Osteoblast (primary cell): ENCODE results near the gene TMOD1. TPM values are rescaled to one million over a fixed set of nuclear protein-coding genes. Genes with fewer than 3 reads are reported as not detected.

ENCODE experiments used
- DNase-seq: peaks from one replicate; pipeline ENCODE4 v3.0.0; 2011; ENCODE audit warnings: low spot score, mixed read lengths; ENCODE audit not compliant: insufficient read length; ENCODE audit errors: missing footprints
- H2AFZ ChIP-seq: 2 replicates; pipeline ENCODE4 v1.6.0; 2011; ENCODE audit warnings: mild to moderate bottlenecking, low read length
- H3K27ac ChIP-seq: 2 replicates; pipeline ENCODE4 v1.5.1; 2011; ENCODE audit warnings: mild to moderate bottlenecking, low read depth, low read length, moderate library complexity
- H3K27me3 ChIP-seq: 2 replicates; pipeline ENCODE4 v1.6.0; 2012; ENCODE audit warnings: mild to moderate bottlenecking, control low read depth, inconsistent platforms, low read length, moderate library complexity; ENCODE audit not compliant: insufficient read depth
- H3K36me3 ChIP-seq: 2 replicates; pipeline ENCODE4 v1.5.1; 2011; ENCODE audit warnings: mild to moderate bottlenecking, low read length, control low read depth, moderate library complexity; ENCODE audit not compliant: insufficient read depth
- H3K4me1 ChIP-seq: 2 replicates; pipeline ENCODE4 v1.5.1; 2011; ENCODE audit warnings: mild to moderate bottlenecking, low read length, control low read depth, moderate library complexity; ENCODE audit not compliant: insufficient read depth
- H3K4me2 ChIP-seq: 2 replicates; pipeline ENCODE4 v1.6.0; 2011; ENCODE audit warnings: mild to moderate bottlenecking, low read length; ENCODE audit not compliant: insufficient read depth
- H3K4me3 ChIP-seq: fragments of 200-600 bp; sonication (generic); 3 replicates; pipeline ENCODE4 v1.5.1; 2012; ENCODE audit warnings: mild to moderate bottlenecking, low read length, inconsistent platforms; ENCODE audit not compliant: insufficient read depth
- H3K79me2 ChIP-seq: 2 replicates; pipeline ENCODE4 v1.6.0; 2012; ENCODE audit warnings: mild to moderate bottlenecking, low read length, control low read depth, inconsistent platforms; ENCODE audit not compliant: insufficient read depth
- H3K9me3 ChIP-seq: 2 replicates; pipeline ENCODE4 v1.5.1; 2011; ENCODE audit warnings: low read depth, low read length, control low read depth
- H4K20me1 ChIP-seq: 2 replicates; pipeline ENCODE4 v1.6.0; 2012; ENCODE audit warnings: mild to moderate bottlenecking, low read length, control low read depth; ENCODE audit not compliant: insufficient read depth
- total RNA-seq: library from RNA; depleted of rRNA; stranded (reverse); fragments of >200 nt; gene quantifications from 2 replicates; pipeline ENCODE4 v1.2.3, GENCODE V29; 2012
- TF ChIP-seq, protein P1 (sequence below): IDR thresholded peaks from 2 replicates; pipeline ENCODE4 v1.5.1; 2011; ENCODE audit warnings: mild to moderate bottlenecking, low read depth, low read length, moderate library complexity; ENCODE audit errors: extremely low read depth

The TMOD1 gene
- total RNA-seq, 1 donor = not detected

DNA sequence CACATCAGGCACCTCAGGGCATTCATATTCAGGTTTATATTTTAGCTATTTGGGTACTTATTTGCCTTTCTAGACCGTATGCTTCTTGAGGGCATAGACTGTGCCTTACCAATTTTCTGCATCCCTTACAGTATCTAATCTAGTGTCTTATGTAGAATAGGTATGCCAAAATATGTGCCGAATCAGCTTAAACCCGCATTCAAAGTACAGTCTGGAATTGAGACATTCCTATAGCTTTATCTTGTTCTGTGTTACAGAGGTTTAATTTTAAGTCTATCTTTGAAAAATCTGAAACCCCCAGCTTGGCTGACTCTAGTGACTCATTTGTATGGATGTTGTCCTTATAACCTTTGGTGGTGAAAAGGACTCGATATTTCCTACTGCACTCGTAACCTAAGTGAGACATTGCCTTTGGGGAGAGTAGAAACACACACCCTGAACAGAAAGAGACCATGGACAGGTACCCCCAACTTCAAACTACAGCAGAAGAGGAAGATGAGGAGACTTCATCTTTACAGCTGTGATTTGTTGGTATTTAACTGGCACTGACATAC lies 27.0 kb upstream of the TMOD1 start:
- Histone ChIP-seq H3K36me3 (no peaks in the 10 kb centered on the region), H3K79me2 (no peaks in the 10 kb centered on the region), H3K27me3 (no peaks in the 10 kb centered on the region), H3K4me3 (no peak overlapping the region), H3K9me3 (no peaks in the 10 kb centered on the region), H4K20me1 (no peaks in the 10 kb centered on the region), H3K4me1 (no peaks in the 10 kb centered on the region), H3K27ac (no peak overlapping the region), H2AFZ (no peak overlapping the region), H3K4me2 (no peak overlapping the region)
- TF ChIP-seq, protein P1, sequence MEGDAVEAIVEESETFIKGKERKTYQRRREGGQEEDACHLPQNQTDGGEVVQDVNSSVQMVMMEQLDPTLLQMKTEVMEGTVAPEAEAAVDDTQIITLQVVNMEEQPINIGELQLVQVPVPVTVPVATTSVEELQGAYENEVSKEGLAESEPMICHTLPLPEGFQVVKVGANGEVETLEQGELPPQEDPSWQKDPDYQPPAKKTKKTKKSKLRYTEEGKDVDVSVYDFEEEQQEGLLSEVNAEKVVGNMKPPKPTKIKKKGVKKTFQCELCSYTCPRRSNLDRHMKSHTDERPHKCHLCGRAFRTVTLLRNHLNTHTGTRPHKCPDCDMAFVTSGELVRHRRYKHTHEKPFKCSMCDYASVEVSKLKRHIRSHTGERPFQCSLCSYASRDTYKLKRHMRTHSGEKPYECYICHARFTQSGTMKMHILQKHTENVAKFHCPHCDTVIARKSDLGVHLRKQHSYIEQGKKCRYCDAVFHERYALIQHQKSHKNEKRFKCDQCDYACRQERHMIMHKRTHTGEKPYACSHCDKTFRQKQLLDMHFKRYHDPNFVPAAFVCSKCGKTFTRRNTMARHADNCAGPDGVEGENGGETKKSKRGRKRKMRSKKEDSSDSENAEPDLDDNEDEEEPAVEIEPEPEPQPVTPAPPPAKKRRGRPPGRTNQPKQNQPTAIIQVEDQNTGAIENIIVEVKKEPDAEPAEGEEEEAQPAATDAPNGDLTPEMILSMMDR = no peak
- no peak for DNase-seq

DNA sequence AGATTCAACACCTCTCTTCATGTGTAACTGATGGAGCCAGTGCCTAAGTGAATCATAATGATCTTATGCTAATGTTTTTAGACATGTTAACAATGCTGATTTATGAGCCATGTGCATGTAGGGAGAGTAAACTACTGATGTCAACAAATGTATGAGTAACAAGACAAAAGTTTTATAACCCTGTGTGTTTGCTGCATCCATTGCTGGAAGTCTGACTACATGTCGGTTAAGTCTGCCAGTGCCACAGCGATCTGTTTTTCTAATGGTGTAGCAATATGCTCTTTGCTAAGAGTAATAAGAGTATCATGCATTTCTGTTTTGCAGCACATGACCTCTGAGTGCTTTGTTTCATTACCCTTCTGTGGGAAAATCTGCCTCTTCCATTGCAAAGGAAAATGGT lies 26.4 kb upstream of the TMOD1 start:
- Histone ChIP-seq H2AFZ (no peak overlapping the region), H3K27me3 (no peaks in the 10 kb centered on the region), H3K9me3 (no peaks in the 10 kb centered on the region), H3K27ac (no peak overlapping the region), H4K20me1 (no peaks in the 10 kb centered on the region), H3K79me2 (no peaks in the 10 kb centered on the region), H3K4me2 (no peak overlapping the region), H3K4me3 (no peak overlapping the region), H3K4me1 (no peaks in the 10 kb centered on the region), H3K36me3 (no peaks in the 10 kb centered on the region)
- DNase-seq = no peak
- TF ChIP-seq, protein P1 = no peak

DNA sequence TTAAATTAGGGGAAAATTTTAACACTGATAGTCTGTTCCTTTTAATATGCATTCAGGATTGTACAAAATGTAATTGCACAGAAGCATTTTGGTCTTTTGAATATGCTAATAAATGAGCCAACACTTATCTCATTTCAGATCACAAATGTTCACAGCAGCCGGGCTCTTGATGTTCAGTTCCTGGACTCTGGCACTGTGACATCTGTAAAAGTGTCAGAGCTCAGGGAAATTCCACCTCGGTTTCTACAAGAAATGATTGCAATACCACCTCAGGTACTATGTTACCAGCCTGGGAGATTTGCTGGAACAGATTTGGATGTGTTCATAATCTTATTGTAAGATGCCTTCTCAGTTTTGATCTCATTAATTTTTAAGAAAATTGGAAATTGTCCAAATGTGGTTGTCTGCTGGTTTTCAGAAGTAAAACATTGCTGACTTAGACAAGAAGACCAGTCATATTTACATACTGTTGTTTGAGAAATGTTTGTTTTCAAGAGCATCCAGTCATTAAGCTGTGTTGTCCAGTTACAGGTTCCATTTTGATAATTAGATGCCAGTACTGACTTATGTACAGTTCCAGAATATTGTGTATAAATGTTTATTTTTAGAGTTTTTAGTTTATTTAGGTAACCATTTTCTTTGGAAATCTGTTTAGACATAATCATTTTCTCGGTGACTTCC lies 23.0 kb upstream of the TMOD1 start:
- Histone ChIP-seq H3K4me3 (no peak overlapping the region), H3K27ac (no peak overlapping the region), H4K20me1 (no peaks in the 10 kb centered on the region), H3K9me3 (no peaks in the 10 kb centered on the region), H3K27me3 (no peaks in the 10 kb centered on the region), H3K36me3 (peaks cover 7% of the 10 kb centered on the region), H3K4me2 (no peak overlapping the region), H3K4me1 (no peaks in the 10 kb centered on the region), H3K79me2 (no peaks in the 10 kb centered on the region), H2AFZ (no peak overlapping the region)
- TF ChIP-seq, protein P1 = no peak
- DNase-seq = no peak

DNA sequence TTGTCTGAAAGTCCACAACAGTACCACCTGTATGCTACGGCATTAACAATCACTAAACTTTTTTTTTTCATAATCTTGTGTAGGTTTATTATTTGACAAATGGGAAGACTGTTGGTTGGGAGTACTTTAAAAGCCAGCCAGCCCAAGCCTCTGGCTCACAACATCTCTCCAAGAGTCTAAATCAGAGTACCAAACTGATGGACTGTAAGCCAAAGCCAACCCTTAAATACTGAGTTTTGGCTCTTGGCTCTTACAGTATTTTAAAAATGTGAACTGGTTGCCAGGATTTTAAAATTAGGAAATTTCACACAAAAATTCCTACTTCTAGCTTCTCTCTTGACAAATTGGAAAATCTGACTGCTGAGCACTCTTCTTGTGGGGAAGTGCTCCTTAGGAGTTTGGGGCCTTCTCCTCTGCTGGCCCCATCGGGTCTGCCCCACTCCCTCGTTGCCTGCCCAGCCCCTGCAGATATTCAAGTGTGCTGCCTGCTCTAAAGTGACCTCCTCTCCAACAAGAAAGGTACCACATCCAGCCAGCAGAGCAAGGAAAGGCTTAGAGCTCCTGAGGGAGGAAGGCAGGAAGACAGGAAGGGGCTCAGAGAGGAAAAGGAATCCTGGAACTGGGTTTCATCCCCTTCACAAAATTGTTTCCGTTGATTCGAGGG lies 21.8 kb upstream of the TMOD1 start:
- no peak overlapping the region for H3K27ac ChIP-seq
- DNase-seq = peak; percentile 44
- H4K20me1 ChIP-seq = no peaks in the 10 kb centered on the region
- no peak overlapping the region for H3K4me3 ChIP-seq
- no peak overlapping the region for H3K4me2 ChIP-seq
- no peaks in the 10 kb centered on the region for H3K4me1 ChIP-seq
- H3K27me3 ChIP-seq = no peaks in the 10 kb centered on the region
- no peaks in the 10 kb centered on the region for H3K9me3 ChIP-seq
- no peaks in the 10 kb centered on the region for H3K79me2 ChIP-seq
- H2AFZ ChIP-seq = no peak overlapping the region
- TF ChIP-seq, protein P1 = no peak
- peaks cover 7% of the 10 kb centered on the region for H3K36me3 ChIP-seq
